Omental fat pad (tissue), 4 donors: ENCODE results near the gene UBL3. TPM values are rescaled to one million over a fixed set of nuclear protein-coding genes. Genes with fewer than 3 reads are reported as not detected.

Experiments
- ATAC-seq: fragments of 150-250 bp; one replicate; pipeline ENCODE4 v1.9.1; 2016; ENCODE audit warnings: mild to moderate bottlenecking, moderate library complexity; ENCODE audit not compliant: low FRiP score
- DNase-seq: peaks from one replicate; pipeline ENCODE4 v3.0.0-alpha.2; 2019; ENCODE audit warnings: low spot score
- CTCF ChIP-seq, 3 donors: fragments of 450-650 bp; IDR thresholded peaks; one replicate each; pipeline ENCODE4 v1.5.1; 2016 to 2017; ENCODE audit warnings: antibody characterized with exemption in 3 of 3, mild to moderate bottlenecking in 3 of 3, moderate library complexity in 2 of 3
- total RNA-seq, 4 donors: library from RNA; depleted of rRNA; stranded (reverse); fragments of >200 nt; gene quantifications; one replicate each; pipeline ENCODE4 v1.1.0, GENCODE V29; 2016

UBL3 gene
- total RNA-seq, 4 donors from 2014 or later, result 23.0 to 35.8 (median 24.1) TPM

- ATAC-seq (no peak), DNase-seq (no peak)
- no peak for TF ChIP-seq CTCF (IDR thresholded peaks at IDR 0.05)
Measured at GRCh38 chr13:29745704-29746103, 104.7 kb downstream of the UBL3 start.

- TF ChIP-seq CTCF (IDR thresholded peaks at IDR 0.05), result no peak
- no peak for DNase-seq
- ATAC-seq, result peak; percentile 23
Measured at GRCh38 chr13:29743201-29743786, 107.1 kb downstream of the UBL3 start.

DNA sequence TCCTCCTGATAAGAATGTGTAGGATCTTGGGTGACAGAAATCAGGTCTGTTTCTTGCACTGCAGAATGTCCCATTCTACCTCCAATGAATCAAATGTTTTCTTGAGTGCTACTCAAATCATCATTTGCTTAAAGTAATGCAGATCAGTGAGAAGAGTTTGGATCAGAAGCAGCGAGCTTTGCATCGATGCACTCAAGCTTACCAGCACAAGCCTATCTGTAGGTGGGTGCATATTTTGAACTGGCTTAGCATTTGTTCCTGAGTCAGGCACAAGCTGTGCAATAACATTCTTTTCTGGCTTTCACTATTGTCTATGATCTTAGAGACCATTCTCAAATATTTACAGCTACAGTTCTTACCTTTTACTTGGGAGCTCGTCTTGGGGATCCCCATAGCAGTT, 109.5 kb downstream of the UBL3 start:
- DNase-seq, result no peak
- no peak for TF ChIP-seq CTCF (IDR thresholded peaks at IDR 0.05)
- no peak for ATAC-seq

DNA sequence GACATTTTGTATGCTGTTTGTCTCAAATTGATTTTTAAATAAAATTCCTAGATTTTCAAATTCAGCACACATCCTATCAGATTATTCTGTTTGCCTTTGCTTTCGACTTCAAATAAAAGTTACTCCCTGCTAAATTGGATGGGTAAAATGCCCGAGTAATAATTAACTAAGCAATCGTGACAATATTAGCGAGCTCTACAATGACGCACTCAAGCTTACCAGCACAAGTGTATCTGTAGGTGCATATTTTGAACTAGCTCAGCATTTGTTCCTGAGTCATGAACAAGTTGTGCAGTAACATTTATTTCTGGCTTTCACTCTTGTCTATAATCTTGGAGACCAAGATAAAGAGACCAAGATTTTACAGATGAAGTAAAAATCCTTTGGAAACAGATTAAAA, 113.4 kb downstream of the UBL3 start:
- no peak for DNase-seq
- no peak for TF ChIP-seq CTCF (IDR thresholded peaks at IDR 0.05)
- ATAC-seq, result no peak

- DNase-seq, result no peak
- TF ChIP-seq CTCF (IDR thresholded peaks at IDR 0.05), result no peak
- no peak for ATAC-seq
Measured at GRCh38 chr13:29733147-29733611, 117.2 kb downstream of the UBL3 start.

DNA sequence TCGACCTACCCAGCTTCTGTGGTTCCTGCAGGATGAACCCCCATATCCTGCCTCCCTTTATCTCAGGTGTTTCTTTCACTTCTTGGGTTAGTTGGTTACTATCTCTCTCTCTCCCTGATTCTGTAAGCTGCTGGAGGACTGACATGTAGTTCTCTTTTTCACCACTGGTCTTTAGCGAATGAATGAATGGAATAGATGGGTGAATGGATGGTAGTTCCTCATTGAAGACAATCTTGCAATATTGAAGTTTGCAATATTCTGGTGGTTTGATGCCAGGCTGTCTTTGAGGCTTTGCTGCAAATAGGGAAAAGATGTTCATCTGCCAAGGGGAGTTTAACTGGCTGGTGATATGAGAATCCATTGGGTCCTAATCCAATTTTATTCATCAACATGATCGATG, 120.2 kb downstream of the UBL3 start:
- no peak for ATAC-seq
- no peak for DNase-seq
- TF ChIP-seq CTCF (IDR thresholded peaks at IDR 0.05), result no peak

DNA sequence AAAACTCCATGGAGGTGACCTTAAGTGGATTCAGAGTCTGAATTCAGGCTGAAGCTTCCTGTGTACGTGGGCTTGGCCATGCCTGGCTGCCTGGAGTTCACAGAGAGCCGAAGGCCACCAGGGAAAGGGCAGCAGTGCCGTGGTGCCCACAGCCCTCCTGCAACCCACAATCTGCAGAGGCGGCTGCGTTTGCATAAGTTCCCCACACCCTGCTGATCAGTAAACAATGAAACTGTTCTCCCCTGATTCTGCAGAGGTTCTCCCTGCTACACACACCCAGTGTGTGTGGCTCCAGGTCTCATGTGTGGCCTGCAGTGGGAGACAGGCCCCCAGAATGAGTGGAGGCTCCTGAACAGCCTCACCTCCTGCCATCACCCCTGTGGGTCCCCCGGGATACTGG, 128.0 kb downstream of the UBL3 start:
- ATAC-seq (no peak), DNase-seq (no peak)
- no peak for TF ChIP-seq CTCF (IDR thresholded peaks at IDR 0.05)
